HEK293T (cell line): ENCODE measurements around the gene MMP14.
A peak's percentile ranks its signal among the peaks of the same experiment; 100 is the strongest.

Experiments
- CTCF ChIA-PET: fragments of 350-600 bp; formaldehyde crosslinking; extraction: SDS; loops from one replicate; lab custom pipeline; 2021; ENCODE audit warnings: antibody characterized with exemption, inconsistent platforms; lab: Yijun Ruan, JAX
- POLR2A ChIA-PET: fragments of 350-600 bp; formaldehyde crosslinking; extraction: SDS; loops from one replicate; lab custom pipeline; 2020; ENCODE audit warnings: antibody characterized with exemption, inconsistent platforms; lab: Yijun Ruan, JAX
- DNase-seq: peaks from one replicate; pipeline ENCODE4 v3.0.0; 2012; ENCODE audit warnings: mixed read lengths; ENCODE audit errors: extremely low spot score
- ARNT ChIP-seq: fragments of 450-650 bp; IDR thresholded peaks from 2 replicates; pipeline ENCODE4 v1.6.1; 2017; ENCODE audit warnings: mild to moderate bottlenecking
- BHLHE40 ChIP-seq: fragments of 450-650 bp; IDR thresholded peaks from 2 replicates; pipeline ENCODE4 v1.6.1; 2016; ENCODE audit warnings: mild to moderate bottlenecking, moderate library complexity, borderline replicate concordance
- CTBP1 ChIP-seq: fragments of 450-650 bp; IDR thresholded peaks from 2 replicates; pipeline ENCODE4 v1.6.1; 2016; ENCODE audit warnings: borderline replicate concordance
- ELF4 ChIP-seq: fragments of 450-650 bp; IDR thresholded peaks from 2 replicates; pipeline ENCODE4 v1.6.1; 2017; ENCODE audit warnings: antibody characterized with exemption
- FOXA1 ChIP-seq: fragments of 450-650 bp; IDR thresholded peaks from 2 replicates; pipeline ENCODE4 v1.6.1; 2016; ENCODE audit warnings: mild to moderate bottlenecking
- FOXK2 ChIP-seq: fragments of 450-650 bp; IDR thresholded peaks from 2 replicates; pipeline ENCODE4 v1.6.1; 2016; ENCODE audit warnings: mild to moderate bottlenecking
- FOXM1 ChIP-seq: fragments of 450-650 bp; IDR thresholded peaks from 2 replicates; pipeline ENCODE4 v1.6.1; 2017; ENCODE audit warnings: mild to moderate bottlenecking, borderline replicate concordance
- HDGF ChIP-seq: fragments of 450-650 bp; IDR thresholded peaks from 2 replicates; pipeline ENCODE4 v1.6.1; 2017; ENCODE audit warnings: antibody characterized with exemption, borderline replicate concordance
- L3MBTL2 ChIP-seq: fragments of 450-650 bp; conservative IDR thresholded peaks from 2 replicates; pipeline ENCODE4 v1.6.1; 2016; ENCODE audit warnings: mild to moderate bottlenecking
- LEF1 ChIP-seq: fragments of 450-650 bp; IDR thresholded peaks from 2 replicates; pipeline ENCODE4 v1.6.1; 2017; ENCODE audit warnings: mild to moderate bottlenecking, borderline replicate concordance
- NFRKB ChIP-seq: fragments of 450-650 bp; IDR thresholded peaks from 2 replicates; pipeline ENCODE4 v1.6.1; 2016; ENCODE audit warnings: mild to moderate bottlenecking, moderate library complexity
- SP1 ChIP-seq: fragments of 450-650 bp; IDR thresholded peaks from 2 replicates; pipeline ENCODE4 v1.6.1; 2017
- SUZ12 ChIP-seq: fragments of 450-650 bp; IDR thresholded peaks from 2 replicates; pipeline ENCODE4 v1.6.1; 2016; ENCODE audit warnings: mild to moderate bottlenecking
- TARDBP ChIP-seq: fragments of 450-650 bp; IDR thresholded peaks from 2 replicates; pipeline ENCODE4 v1.6.1; 2016
- ZNF384 ChIP-seq: fragments of 450-650 bp; IDR thresholded peaks from 2 replicates; pipeline ENCODE4 v1.6.1; 2016
- TF ChIP-seq, protein P1 (sequence below): fragments of 450-650 bp; IDR thresholded peaks from 2 replicates; pipeline ENCODE4 v1.6.1; 2016

Gene MMP14

GRCh38 chr14:22885975-22886374, 49.6 kb downstream of the MMP14 start:
- ChIA-PET POLR2A (interaction anchor here (0.8 to 3.7 kb wide), 9 partner anchors 8 to 121 kb away, joined by 3 to 37 read pairs (median 4); partner anchors contain the start of genes LRP10, OXA1L and RBM23), CTCF (interaction anchor here (0.5 to 2.3 kb wide), 4 partner anchors 13 to 34 kb away, joined by 3 to 11 read pairs (median 4); partner anchors contain the start of gene LRP10)
- TF ChIP-seq ZNF384 (no peak), ELF4 (no peak), TARDBP (no peak), CTBP1 (no peak), FOXM1 (no peak), L3MBTL2 (no peak), BHLHE40 (no peak)
- DNase-seq, result no peak

DNA sequence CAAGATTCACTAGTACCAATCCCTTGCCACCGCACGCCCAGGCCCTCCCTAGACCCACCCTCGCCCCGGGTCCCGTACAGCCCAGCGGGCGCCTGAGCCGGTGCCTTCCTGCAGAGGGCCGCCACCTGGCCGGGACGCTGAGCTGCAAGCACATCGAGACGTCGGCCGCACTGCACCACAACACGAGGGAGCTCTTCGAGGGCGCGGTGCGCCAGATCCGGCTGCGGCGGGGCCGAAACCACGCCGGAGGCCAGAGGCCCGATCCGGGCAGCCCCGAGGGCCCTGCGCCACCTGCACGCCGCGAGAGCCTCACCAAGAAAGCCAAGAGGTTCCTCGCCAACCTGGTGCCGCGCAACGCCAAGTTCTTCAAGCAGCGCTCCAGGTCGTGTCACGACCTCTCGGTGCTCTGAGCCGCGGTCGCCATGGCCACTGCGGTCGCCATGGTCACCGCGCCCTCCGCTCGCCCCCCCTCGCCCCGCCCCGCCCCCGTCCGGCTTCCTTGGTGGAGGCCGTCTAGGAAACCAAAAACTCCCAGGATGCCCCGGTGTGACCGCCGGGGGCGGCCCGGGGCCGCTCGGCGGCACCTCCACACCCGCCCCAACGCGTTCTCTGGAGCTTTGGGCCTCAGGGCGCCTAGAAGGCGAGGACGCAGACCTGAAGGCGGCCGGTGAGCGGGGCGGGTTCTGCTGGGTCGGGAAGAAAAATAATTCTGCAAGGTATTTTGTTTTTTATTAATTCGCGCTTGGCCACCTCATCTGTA, 50.3 kb downstream of the MMP14 start:
- peak; percentile 75 for DNase-seq
- TF ChIP-seq TARDBP, result no peak
- TF ChIP-seq L3MBTL2, result peak; percentile 97
- POLR2A ChIA-PET, result interaction anchor here (0.7 to 3.7 kb wide), 11 partner anchors 9 to 120 kb away, joined by 3 to 37 read pairs (median 4); partner anchors contain the start of genes LRP10, OXA1L and RBM23

DNA sequence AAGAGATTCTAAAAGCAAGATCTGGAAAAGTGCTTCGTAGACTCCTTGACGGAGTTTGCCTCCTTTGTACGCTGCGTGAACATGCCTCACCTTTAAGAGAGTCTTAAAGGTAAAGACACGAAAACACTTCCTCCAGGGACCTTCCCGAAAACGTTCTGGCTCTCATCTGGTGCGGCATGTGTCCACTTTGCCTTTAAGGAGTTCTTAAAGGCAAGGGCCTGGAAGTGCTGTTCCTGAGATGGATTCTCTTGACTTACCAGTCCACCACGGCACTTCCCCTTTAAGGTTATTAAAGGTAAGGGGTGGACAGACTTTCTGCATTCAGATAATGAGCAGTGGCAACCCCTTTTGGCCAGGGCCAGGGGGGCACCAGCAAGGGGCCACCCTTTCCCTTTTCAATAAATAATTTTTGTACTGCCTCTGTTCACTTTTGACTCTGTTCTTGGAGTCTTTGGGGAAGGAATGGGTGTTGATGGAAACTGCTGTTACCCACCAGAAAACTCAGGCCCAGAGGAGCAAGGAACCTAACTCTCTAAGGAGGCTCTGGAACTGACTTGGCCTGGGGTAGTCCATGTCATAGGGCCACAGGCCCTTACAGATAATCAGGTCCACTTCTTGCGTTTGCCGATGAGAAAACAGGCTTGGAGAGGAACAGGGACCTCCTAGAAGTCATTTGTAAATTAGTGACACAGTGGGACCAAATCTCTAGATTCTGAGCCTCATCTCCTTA, 51.0 kb downstream of the MMP14 start:
- CTCF ChIA-PET, result interaction anchor here (2.3 kb wide), 1 partner anchor 15 kb away, joined by 11 read pairs; the partner anchor contains the start of gene LRP10
- DNase-seq, result peak; percentile 78
- POLR2A ChIA-PET, result interaction anchor here (1.1 to 3.7 kb wide), 4 partner anchors 9 to 31 kb away, joined by 4 to 37 read pairs (median 14); partner anchors contain the start of genes LRP10 and RBM23
- TF ChIP-seq FOXM1 (no peak), HDGF (no peak), ELF4 (no peak; the same call in 1 of the 2 replicates), SP1 (no peak), ZNF384 (no peak), FOXK2 (no peak), LEF1 (no peak), TARDBP (no peak), BHLHE40 (no peak), CTBP1 (no peak), NFRKB (no peak)

More for the DNA sequence above, 50.3 kb downstream of the MMP14 start:
- CTCF ChIA-PET, result interaction anchor here (1.0 to 2.3 kb wide), 2 partner anchors 14 to 33 kb away, joined by 4 to 11 read pairs; partner anchors contain the start of gene LRP10

DNA sequence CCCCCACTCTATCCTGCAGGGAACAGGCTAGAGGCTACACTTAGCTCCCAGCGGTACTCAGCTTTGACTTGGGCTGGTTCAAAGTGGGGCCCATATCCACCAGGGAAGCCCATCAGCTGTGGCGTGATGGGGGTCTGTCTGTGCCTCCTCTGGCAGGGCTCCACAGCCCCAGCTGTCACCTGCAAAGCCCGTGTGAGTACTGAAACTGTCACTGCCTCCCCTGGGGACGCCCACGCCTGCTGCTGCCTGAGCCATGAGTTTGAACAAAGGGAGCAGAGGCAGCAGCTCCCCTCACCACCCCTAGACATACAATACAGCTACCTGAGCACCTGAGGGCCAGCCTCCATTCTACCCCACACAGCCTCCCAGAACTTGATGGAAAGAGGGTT, 51.6 kb downstream of the MMP14 start:
- ChIA-PET POLR2A (interaction anchor here (3.4 kb wide), 1 partner anchor 16 kb away, joined by 15 read pairs; the partner anchor contains the start of gene LRP10), CTCF (interaction anchor here (1.1 to 1.3 kb wide), 2 partner anchors 12 to 15 kb away, joined by 3 to 4 read pairs; no protein-coding TSS in a partner anchor)
- TF ChIP-seq FOXK2 (no peak), SP1 (no peak), SUZ12 (no peak), ELF4 (no peak), CTBP1 (no peak), BHLHE40 (no peak), LEF1 (no peak), L3MBTL2 (no peak), ZNF384 (no peak), TARDBP (no peak), FOXA1 (no peak), NFRKB (no peak), HDGF (no peak), FOXM1 (no peak), ARNT (no peak)
- TF ChIP-seq, protein P1, sequence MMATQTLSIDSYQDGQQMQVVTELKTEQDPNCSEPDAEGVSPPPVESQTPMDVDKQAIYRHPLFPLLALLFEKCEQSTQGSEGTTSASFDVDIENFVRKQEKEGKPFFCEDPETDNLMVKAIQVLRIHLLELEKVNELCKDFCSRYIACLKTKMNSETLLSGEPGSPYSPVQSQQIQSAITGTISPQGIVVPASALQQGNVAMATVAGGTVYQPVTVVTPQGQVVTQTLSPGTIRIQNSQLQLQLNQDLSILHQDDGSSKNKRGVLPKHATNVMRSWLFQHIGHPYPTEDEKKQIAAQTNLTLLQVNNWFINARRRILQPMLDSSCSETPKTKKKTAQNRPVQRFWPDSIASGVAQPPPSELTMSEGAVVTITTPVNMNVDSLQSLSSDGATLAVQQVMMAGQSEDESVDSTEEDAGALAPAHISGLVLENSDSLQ, result no peak

DNA sequence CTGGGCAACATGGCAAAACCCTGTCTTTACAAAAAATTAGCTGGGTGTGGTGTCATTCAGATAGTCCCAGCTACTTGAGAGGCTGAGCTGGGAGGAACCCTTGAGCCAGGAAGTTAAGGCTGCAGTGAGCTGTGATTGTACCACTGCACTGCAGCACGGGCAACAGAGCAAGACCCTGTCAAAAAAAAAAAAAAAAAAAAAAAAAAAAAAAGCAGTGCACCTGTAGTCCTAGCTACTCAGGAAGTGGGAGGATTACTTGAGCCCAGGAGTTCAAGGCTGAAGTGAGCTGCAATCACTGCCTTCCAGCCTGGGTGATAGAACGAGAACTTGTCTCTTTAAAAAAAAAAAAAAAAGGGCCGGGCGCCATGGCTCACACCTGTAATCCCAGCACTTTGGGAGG, 52.3 kb downstream of the MMP14 start:
- POLR2A ChIA-PET, result interaction anchor here (1.2 to 3.4 kb wide), 2 partner anchors 16 to 29 kb away, joined by 4 to 15 read pairs; partner anchors contain the start of gene LRP10
- DNase-seq, result no peak
- TF ChIP-seq ZNF384, result 0 out of 2 replicates have a peak, but pooled peaks have one; percentile 34
- no peak for TF ChIP-seq ELF4
- CTCF ChIA-PET, result interaction anchor here (0.7 to 1.3 kb wide), 3 partner anchors 12 to 1409 kb away, joined by 3 to 4 read pairs (median 4); no protein-coding TSS in a partner anchor

More for the DNA sequence above, 51.6 kb downstream of the MMP14 start:
- DNase-seq, result no peak

DNA sequence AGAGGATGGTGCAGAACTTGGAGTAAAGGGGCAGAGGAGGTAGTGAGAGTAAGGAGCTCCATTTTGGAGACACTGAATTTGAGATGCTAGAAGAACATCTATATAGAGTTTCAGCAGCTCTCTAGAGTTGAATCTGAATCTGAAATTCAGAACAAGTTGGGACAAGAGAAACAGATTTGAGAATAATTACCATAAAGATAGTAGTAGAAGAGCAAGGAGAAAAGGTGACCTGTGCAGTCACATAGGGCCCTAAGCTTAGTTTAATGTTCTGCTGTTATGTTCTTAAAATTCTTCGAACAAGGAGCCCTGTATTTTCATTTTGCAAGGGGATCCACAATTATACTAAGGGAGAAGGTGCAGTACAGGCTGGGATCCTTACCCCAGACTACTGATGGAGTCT, 54.0 kb downstream of the MMP14 start:
- ChIA-PET CTCF (interaction anchor here (1.2 kb wide), 1 partner anchor 18 kb away, joined by 4 read pairs; no protein-coding TSS in a partner anchor), POLR2A (interaction anchor here (1.6 to 3.4 kb wide), 2 partner anchors 18 to 29 kb away, joined by 3 to 15 read pairs; partner anchors contain the start of genes LRP10 and RBM23)
- no peak for DNase-seq
- TF ChIP-seq SUZ12 (no peak), SP1 (no peak), FOXA1 (no peak), LEF1 (no peak), TARDBP (no peak), HDGF (no peak), FOXM1 (no peak), FOXK2 (no peak)
- TF ChIP-seq, protein P1, result no peak
